Measurements from ENCODE around the gene CENPM. TPM values are rescaled to one million over a fixed set of nuclear protein-coding genes. Genes with fewer than 3 reads are reported as not detected.

The CENPM gene
- total RNA-seq, 2 experiments from 2014 or later: 99.9 to 106 TPM

GRCh38 chr22:41976070-41976901 is 29.3 kb upstream of the CENPM start:
- no peaks in the 10 kb centered on the region for H3K36me3 Mint-ChIP-seq
- intact Hi-C loops (cut with micrococcal nuclease): loop anchor here (2.0 kb wide), 1 partner anchor 23 kb away; the partner anchor contains the start of gene WBP2NL
- peak overlapping the region; percentile 60 for H3K4me3 Mint-ChIP-seq
- H3K27ac Mint-ChIP-seq: no peak overlapping the region
- CTCF ChIA-PET: interaction anchor here (1.1 kb wide), 1 partner anchor 10 kb away, joined by 4 read pairs; no protein-coding TSS in a partner anchor
- DNase-seq: peak; percentile 65
- peaks cover 32% of the 10 kb centered on the region for H3K27me3 Mint-ChIP-seq
- POLR2A ChIA-PET: interaction anchor here (1.1 to 1.3 kb wide), 2 partner anchors 94 to 114 kb away, joined by 4 to 5 read pairs; partner anchors contain the start of genes NAGA and NDUFA6
- no peaks in the 10 kb centered on the region for H3K9me3 Mint-ChIP-seq
- peaks cover 20% of the 10 kb centered on the region for H3K4me1 Mint-ChIP-seq (ENCODE audit: low read depth)

- no peaks in the 10 kb centered on the region for H3K9me3 Mint-ChIP-seq
- ChIA-PET POLR2A (interaction anchor here (1.1 to 1.3 kb wide), 2 partner anchors 94 to 115 kb away, joined by 4 to 5 read pairs; partner anchors contain the start of genes NAGA and NDUFA6), CTCF (interaction anchor here (1.1 kb wide), 1 partner anchor 9 kb away, joined by 4 read pairs; no protein-coding TSS in a partner anchor)
- H3K36me3 Mint-ChIP-seq: no peaks in the 10 kb centered on the region
- no peak for DNase-seq
- peaks cover 20% of the 10 kb centered on the region for H3K4me1 Mint-ChIP-seq (ENCODE audit: low read depth)
- H3K27me3 Mint-ChIP-seq: peaks cover 32% of the 10 kb centered on the region
- peak overlapping the region; percentile 60 for H3K4me3 Mint-ChIP-seq
- intact Hi-C loops (cut with micrococcal nuclease): loop anchor here (2.0 kb wide), 1 partner anchor 23 kb away; the partner anchor contains the start of gene WBP2NL
- no peak overlapping the region for H3K27ac Mint-ChIP-seq
Measured at GRCh38 chr22:41975299-41976069, 28.5 kb upstream of the CENPM start.

GRCh38 chr22:41974691-41975290 is 27.8 kb upstream of the CENPM start:
- Mint-ChIP-seq H3K4me1 (ENCODE audit: low read depth) (peaks cover 20% of the 10 kb centered on the region), H3K36me3 (no peaks in the 10 kb centered on the region), H3K27ac (no peak overlapping the region), H3K4me3 (peak overlapping the region; percentile 41), H3K9me3 (no peaks in the 10 kb centered on the region), H3K27me3 (peaks cover 36% of the 10 kb centered on the region)
- ChIA-PET POLR2A (interaction anchor here (1.3 kb wide), 1 partner anchor 115 kb away, joined by 4 read pairs; the partner anchor contains the start of gene NDUFA6), CTCF (no interaction called here)
- peak; percentile 53 for DNase-seq
- intact Hi-C loops (cut with micrococcal nuclease): no loop called here

GRCh38 chr22:41971431-41971830 is 24.5 kb upstream of the CENPM start:
- ChIA-PET CTCF (no interaction called here), POLR2A (interaction anchor here (1.0 to 1.3 kb wide), 2 partner anchors 99 to 120 kb away, joined by 3 read pairs; partner anchors contain the start of gene NAGA)
- intact Hi-C loops (cut with micrococcal nuclease): no loop called here
- Mint-ChIP-seq H3K27ac (no peak overlapping the region), H3K27me3 (peaks cover 24% of the 10 kb centered on the region), H3K36me3 (no peaks in the 10 kb centered on the region), H3K9me3 (no peaks in the 10 kb centered on the region), H3K4me1 (ENCODE audit: low read depth) (peaks cover 24% of the 10 kb centered on the region), H3K4me3 (no peak overlapping the region)
- no peak for DNase-seq

GRCh38 chr22:41970601-41971000 is 23.6 kb upstream of the CENPM start:
- Mint-ChIP-seq H3K4me1 (ENCODE audit: low read depth) (peaks cover 20% of the 10 kb centered on the region), H3K27me3 (peaks cover 17% of the 10 kb centered on the region), H3K4me3 (no peak overlapping the region), H3K9me3 (no peaks in the 10 kb centered on the region), H3K36me3 (no peaks in the 10 kb centered on the region), H3K27ac (no peak overlapping the region)
- ChIA-PET POLR2A (interaction anchor here (1.3 kb wide), 1 partner anchor 100 kb away, joined by 3 read pairs; the partner anchor contains the start of gene NAGA), CTCF (interaction anchor here (0.5 to 1.4 kb wide), 3 partner anchors 11 to 474 kb away, joined by 3 to 4 read pairs (median 3); no protein-coding TSS in a partner anchor)
- no peak for DNase-seq
- intact Hi-C loops (cut with micrococcal nuclease): no loop called here

- no peaks in the 10 kb centered on the region for H3K9me3 Mint-ChIP-seq
- H3K27me3 Mint-ChIP-seq: peaks cover 9% of the 10 kb centered on the region
- no peak for DNase-seq
- no peak within 1 kb of the TSS for H3K27ac Mint-ChIP-seq
- no peaks in the 10 kb centered on the region for H3K36me3 Mint-ChIP-seq
- POLR2A ChIA-PET: interaction anchor here (1.4 kb wide), 1 partner anchor 121 kb away, joined by 3 read pairs; the partner anchor contains the start of gene NDUFA6
- H3K4me1 Mint-ChIP-seq (ENCODE audit: low read depth): peaks cover 9% of the 10 kb centered on the region
- intact Hi-C loops (cut with micrococcal nuclease): loop anchor here (5.0 kb wide), 1 partner anchor 103 kb away; the partner anchor contains the start of genes NAGA and PHETA2
- CTCF ChIA-PET: interaction anchor here (1.4 to 4.0 kb wide), 2 partner anchors 11 to 121 kb away, joined by 3 to 28 read pairs; partner anchors contain the start of gene NDUFA6
- no peak within 1 kb of the TSS for H3K4me3 Mint-ChIP-seq
Measured at GRCh38 chr22:41969110-41969646, 22.2 kb upstream of the CENPM start, which contains the start of gene SEPTIN3. Gene SEPTIN3 (plus strand): TSS chr22:41969443. CDS start chr22:41971493, 2,050 bp downstream.

- H3K27me3 Mint-ChIP-seq: peaks cover 8% of the 10 kb centered on the region
- intact Hi-C loops (cut with micrococcal nuclease): loop anchor here (5.0 kb wide), 1 partner anchor 104 kb away; the partner anchor contains the start of genes NAGA and PHETA2
Measured at GRCh38 chr22:41968601-41969000, 21.6 kb upstream of the CENPM start.

GRCh38 chr22:41966607-41967240 is 19.8 kb upstream of the CENPM start:
- peak overlapping the region; percentile 2 for H3K27ac Mint-ChIP-seq

More at GRCh38 chr22:41968601-41969000, 21.6 kb upstream of the CENPM start:
- Mint-ChIP-seq H3K4me3 (no peak overlapping the region), H3K27ac (no peak overlapping the region), H3K4me1 (ENCODE audit: low read depth) (peaks cover 7% of the 10 kb centered on the region), H3K9me3 (no peaks in the 10 kb centered on the region), H3K36me3 (no peaks in the 10 kb centered on the region)
- CTCF ChIA-PET: interaction anchor here (1.1 to 4.0 kb wide), 6 partner anchors 9 to 505 kb away, joined by 3 to 28 read pairs (median 8); partner anchors contain the start of gene NDUFA6
- POLR2A ChIA-PET: interaction anchor here (1.4 kb wide), 1 partner anchor 122 kb away, joined by 3 read pairs; the partner anchor contains the start of gene NDUFA6
- DNase-seq: no peak

GRCh38 chr22:41966225-41966606 is 19.3 kb upstream of the CENPM start:
- peaks cover 7% of the 10 kb centered on the region for H3K4me1 Mint-ChIP-seq (ENCODE audit: low read depth)
- H3K27ac Mint-ChIP-seq: no peak overlapping the region
- H3K27me3 Mint-ChIP-seq: peaks cover 3% of the 10 kb centered on the region
- H3K9me3 Mint-ChIP-seq: no peaks in the 10 kb centered on the region
- POLR2A ChIA-PET: no interaction called here
- no peaks in the 10 kb centered on the region for H3K36me3 Mint-ChIP-seq
- no peak for DNase-seq
- H3K4me3 Mint-ChIP-seq: no peak overlapping the region
- CTCF ChIA-PET: interaction anchor here (0.6 to 4.6 kb wide), 14 partner anchors 8 to 507 kb away, joined by 3 to 33 read pairs (median 4); partner anchors contain the start of genes NAGA and NDUFA6
- intact Hi-C loops (cut with micrococcal nuclease): loop anchor here (1.0 to 5.0 kb wide), 3 partner anchors 106 to 471 kb away; partner anchors contain the start of genes NAGA, NDUFA6 and PHETA2

More at GRCh38 chr22:41966607-41967240, 19.8 kb upstream of the CENPM start:
- H3K4me1 Mint-ChIP-seq (ENCODE audit: low read depth): peaks cover 7% of the 10 kb centered on the region
- no peaks in the 10 kb centered on the region for H3K36me3 Mint-ChIP-seq
- H3K27me3 Mint-ChIP-seq: peaks cover 3% of the 10 kb centered on the region
- no peaks in the 10 kb centered on the region for H3K9me3 Mint-ChIP-seq
- CTCF ChIA-PET: interaction anchor here (0.7 to 4.6 kb wide), 15 partner anchors 8 to 507 kb away, joined by 3 to 33 read pairs (median 4); partner anchors contain the start of gene NDUFA6
- peak; percentile 63 for DNase-seq
- intact Hi-C loops (cut with micrococcal nuclease): loop anchor here (1.0 to 5.0 kb wide), 3 partner anchors 106 to 471 kb away; partner anchors contain the start of genes NAGA, NDUFA6 and PHETA2
- POLR2A ChIA-PET: no interaction called here
- no peak overlapping the region for H3K4me3 Mint-ChIP-seq

GRCh38 chr22:41964112-41964491 is 17.1 kb upstream of the CENPM start:
- CTCF ChIA-PET: interaction anchor here (0.6 to 4.6 kb wide), 6 partner anchors 40 to 480 kb away, joined by 3 to 33 read pairs (median 3); no protein-coding TSS in a partner anchor

More at GRCh38 chr22:41964112-41964491, 17.1 kb upstream of the CENPM start:
- DNase-seq: no peak
- no peaks in the 10 kb centered on the region for H3K9me3 Mint-ChIP-seq
- no peaks in the 10 kb centered on the region for H3K36me3 Mint-ChIP-seq
- H3K4me1 Mint-ChIP-seq (ENCODE audit: low read depth): peaks cover 7% of the 10 kb centered on the region
- POLR2A ChIA-PET: interaction anchor here (0.7 kb wide), 1 partner anchor 17 kb away, joined by 3 read pairs; the partner anchor contains the start of gene CENPM
- no peak overlapping the region for H3K27ac Mint-ChIP-seq
- no peaks in the 10 kb centered on the region for H3K27me3 Mint-ChIP-seq
- no peak overlapping the region for H3K4me3 Mint-ChIP-seq
- intact Hi-C loops (cut with micrococcal nuclease): no loop called here

All from activated CD4-positive, alpha-beta memory T cell treated with anti-CD3 and anti-CD28 coated beads for 36 hours (primary cell).